Stomach smooth muscle (tissue), 2 donors: ENCODE results near the gene SND1.

ENCODE experiments used
- H3K27ac ChIP-seq: one replicate; pipeline ENCODE4 v1.7.0; 2013; ENCODE audit warnings: mild to moderate bottlenecking, low read length, inconsistent platforms
- H3K27me3 ChIP-seq, 2 donors: one replicate each; pipeline ENCODE4 v1.7.0; 2013; ENCODE audit warnings: low read length in 2 of 2; ENCODE audit not compliant: insufficient read depth in 2 of 2, control insufficient read depth in 1 of 2
- H3K36me3 ChIP-seq, 2 donors: one replicate each; pipeline ENCODE4 v1.7.0; 2013; ENCODE audit warnings: low read length in 2 of 2; ENCODE audit not compliant: control insufficient read depth in 2 of 2, insufficient read depth in 2 of 2
- H3K4me1 ChIP-seq: one replicate; pipeline ENCODE4 v1.7.0; 2013; ENCODE audit warnings: low read length; ENCODE audit not compliant: control insufficient read depth, insufficient read depth
- H3K4me3 ChIP-seq, 2 donors: one replicate each; pipeline ENCODE4 v1.7.0; 2013; ENCODE audit warnings: low read length in 2 of 2
- H3K9ac ChIP-seq, 2 donors: one replicate each; pipeline ENCODE4 v1.7.0; 2013; ENCODE audit warnings: low read length in 2 of 2, mild to moderate bottlenecking in 1 of 2
- H3K9me3 ChIP-seq, 2 donors: one replicate each; pipeline ENCODE4 v1.7.0; 2013; ENCODE audit warnings: low read length in 2 of 2; ENCODE audit not compliant: control insufficient read depth in 2 of 2
- donor health status: healthy.
- donor health status: Pancreatic carcinoma.

The SND1 gene

DNA sequence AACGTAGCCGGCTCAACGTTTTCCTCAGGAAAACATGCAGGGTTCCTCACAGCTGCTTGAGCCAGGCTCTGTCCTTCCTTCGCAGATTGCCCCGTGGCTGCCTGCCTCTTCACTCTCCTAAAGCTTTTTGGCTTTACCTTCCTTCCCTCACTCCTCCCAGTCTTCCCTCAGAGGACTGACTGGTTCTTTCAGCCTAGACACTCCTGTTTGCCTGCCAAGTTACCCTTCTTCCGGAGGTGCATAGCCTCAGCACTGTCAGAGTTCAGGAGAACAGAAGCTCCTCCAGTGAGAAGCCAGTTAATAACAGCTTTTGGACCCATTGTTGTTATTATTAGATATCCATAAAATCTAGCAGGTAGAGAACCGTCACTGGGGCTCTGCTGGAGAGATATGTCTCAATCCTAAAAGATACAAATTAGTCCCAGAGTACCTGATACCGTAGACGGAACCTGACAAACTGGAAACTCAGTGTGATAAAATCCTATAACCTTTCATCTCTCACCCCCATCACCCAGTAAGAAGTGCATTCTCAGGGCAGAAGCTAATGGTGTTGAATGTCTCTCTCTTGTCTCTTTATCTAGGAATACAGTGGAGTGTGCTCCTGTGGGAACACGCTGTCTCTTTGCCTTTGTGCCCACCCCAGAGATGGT is 79.6 kb downstream of the SND1 start:
- peaks cover 0 to 16% of the 10 kb centered on the region in 2 donors for H3K36me3 ChIP-seq
- no peak overlapping the region for H3K4me3 ChIP-seq
- H3K27ac ChIP-seq: no peak overlapping the region
- H3K9me3 ChIP-seq: no peaks in the 10 kb centered on the region
- H3K9ac ChIP-seq: no peak overlapping the region
- no peaks in the 10 kb centered on the region for H3K4me1 ChIP-seq
- no peaks in the 10 kb centered on the region for H3K27me3 ChIP-seq

DNA sequence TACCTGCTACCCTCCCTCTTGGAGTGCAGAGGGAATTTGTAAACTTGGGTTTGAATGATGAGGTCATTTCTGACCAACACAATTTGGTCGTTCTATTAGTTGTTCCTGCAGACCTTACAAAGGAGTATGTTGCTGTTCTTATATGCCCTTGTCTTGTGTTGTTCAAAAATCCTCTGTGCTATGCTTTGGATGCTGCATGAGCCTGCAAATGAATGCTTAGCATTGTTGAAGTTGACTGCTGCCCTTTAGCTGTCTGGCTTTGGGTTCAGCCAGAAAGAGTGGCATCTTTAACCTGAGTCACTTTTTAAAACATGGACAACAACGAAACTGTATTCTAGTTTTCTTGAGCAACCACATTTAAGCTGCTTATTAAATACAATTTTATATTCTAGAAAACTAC is 80.3 kb downstream of the SND1 start:
- H3K27ac ChIP-seq: no peak overlapping the region
- H3K36me3 ChIP-seq: peaks cover 0 to 16% of the 10 kb centered on the region in 2 donors
- no peak overlapping the region for H3K9ac ChIP-seq
- no peaks in the 10 kb centered on the region for H3K4me1 ChIP-seq
- no peaks in the 10 kb centered on the region for H3K9me3 ChIP-seq
- no peaks in the 10 kb centered on the region for H3K27me3 ChIP-seq
- no peak overlapping the region for H3K4me3 ChIP-seq

DNA sequence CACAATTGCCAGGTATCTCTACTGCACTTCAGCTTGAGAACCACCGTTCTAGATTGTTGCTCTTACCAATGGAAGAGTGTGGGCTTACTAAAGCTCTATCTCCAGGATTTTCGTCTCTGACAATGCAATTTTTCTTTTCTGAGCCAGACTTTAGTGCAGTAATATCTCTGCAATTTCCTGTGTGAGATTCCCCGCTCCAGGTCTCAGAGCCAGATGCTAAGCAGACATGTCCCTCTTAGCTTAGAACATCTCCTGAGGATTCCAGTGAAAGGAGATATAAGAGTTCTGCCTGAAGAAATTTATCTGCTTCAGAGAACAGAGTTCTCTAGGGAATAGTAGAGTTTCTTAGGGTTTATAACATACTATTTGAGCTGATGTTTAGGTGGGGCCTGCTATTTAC is 82.0 kb downstream of the SND1 start:
- Histone ChIP-seq H3K9me3 (no peaks in the 10 kb centered on the region), H3K9ac (no peak overlapping the region), H3K27ac (no peak overlapping the region), H3K27me3 (no peaks in the 10 kb centered on the region), H3K36me3 (peaks cover 0 to 14% of the 10 kb centered on the region in 2 donors), H3K4me1 (no peaks in the 10 kb centered on the region), H3K4me3 (no peak overlapping the region)

DNA sequence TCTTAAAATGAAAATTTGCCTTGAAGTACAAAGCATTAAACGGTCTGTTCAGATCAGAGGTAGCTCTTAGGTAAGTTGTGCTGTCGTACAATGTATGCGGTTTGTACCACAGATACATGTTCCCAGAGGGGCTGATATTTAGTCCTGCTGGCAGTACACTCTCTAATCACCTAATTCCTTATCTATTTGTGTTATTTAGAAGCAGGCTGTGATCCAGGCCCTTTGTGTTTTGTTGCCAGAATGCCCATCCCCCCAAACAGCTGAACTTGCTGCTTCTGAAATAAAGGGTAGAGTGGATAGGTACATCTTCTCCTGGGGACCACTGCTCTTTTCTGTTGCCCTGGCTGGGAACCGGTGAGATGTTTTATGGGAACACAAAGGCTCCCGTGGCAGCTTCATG is 84.5 kb downstream of the SND1 start:
- Histone ChIP-seq H3K4me1 (no peaks in the 10 kb centered on the region), H3K9ac (no peak overlapping the region), H3K9me3 (no peaks in the 10 kb centered on the region), H3K4me3 (no peak overlapping the region), H3K36me3 (peaks cover 0 to 8% of the 10 kb centered on the region in 2 donors), H3K27me3 (no peaks in the 10 kb centered on the region), H3K27ac (no peak overlapping the region)

DNA sequence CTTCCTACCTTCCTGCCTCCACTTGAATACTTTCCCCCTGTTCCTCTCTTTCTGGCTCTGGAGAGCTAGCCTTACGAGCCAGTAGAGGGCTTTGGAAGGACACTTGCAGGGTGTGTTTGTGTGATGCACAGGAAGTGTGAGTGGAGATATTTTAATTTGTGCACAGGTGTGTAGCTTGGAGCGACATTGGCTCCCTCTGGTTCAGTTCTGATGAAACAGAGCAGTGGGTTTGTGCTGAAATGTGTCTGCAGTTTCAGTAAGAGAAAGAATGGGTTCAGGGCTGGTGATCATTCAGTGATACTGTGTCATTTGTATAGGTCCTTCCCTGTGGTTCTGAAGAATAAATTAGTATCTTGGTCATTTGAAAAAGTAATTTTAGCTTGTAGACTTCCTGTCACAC is 86.9 kb downstream of the SND1 start:
- Histone ChIP-seq H3K36me3 (no peaks in the 10 kb centered on the region), H3K9me3 (no peaks in the 10 kb centered on the region), H3K4me3 (no peak overlapping the region), H3K27me3 (no peaks in the 10 kb centered on the region), H3K9ac (no peak overlapping the region), H3K4me1 (no peaks in the 10 kb centered on the region), H3K27ac (no peak overlapping the region)

DNA sequence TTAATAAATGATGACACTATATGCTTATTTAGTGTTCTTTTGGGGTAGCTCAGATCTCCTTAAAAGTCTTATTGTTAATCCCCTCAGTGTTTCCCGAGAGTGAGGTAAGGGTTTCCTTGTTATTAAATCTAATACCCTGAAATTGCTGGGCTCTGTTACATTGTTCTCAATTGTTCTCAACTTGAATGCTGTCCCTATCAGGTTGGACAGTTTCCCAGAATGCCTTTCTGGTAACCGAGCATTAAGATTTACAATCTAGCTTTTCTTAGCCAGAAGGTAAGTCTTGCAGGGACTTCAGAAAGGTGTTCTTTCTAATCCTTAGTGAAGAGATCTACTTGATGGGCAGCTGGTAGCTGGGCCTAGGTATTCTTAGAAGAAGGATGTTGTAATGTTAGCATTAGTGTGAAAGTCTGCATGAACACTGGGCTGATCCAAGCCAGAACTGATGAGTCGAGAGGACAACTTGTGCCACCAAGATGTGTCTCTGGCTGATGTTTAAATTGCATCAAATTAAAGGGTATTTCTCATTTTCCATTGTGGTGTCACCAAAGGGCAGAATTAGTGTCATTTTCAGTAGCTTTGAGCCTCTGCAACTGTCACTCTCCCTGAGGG is 89.9 kb downstream of the SND1 start:
- H3K4me3 ChIP-seq: no peak overlapping the region
- no peaks in the 10 kb centered on the region for H3K9me3 ChIP-seq
- H3K27me3 ChIP-seq: no peaks in the 10 kb centered on the region
- H3K36me3 ChIP-seq: no peaks in the 10 kb centered on the region
- no peaks in the 10 kb centered on the region for H3K4me1 ChIP-seq
- H3K27ac ChIP-seq: no peak overlapping the region
- H3K9ac ChIP-seq: no peak overlapping the region

DNA sequence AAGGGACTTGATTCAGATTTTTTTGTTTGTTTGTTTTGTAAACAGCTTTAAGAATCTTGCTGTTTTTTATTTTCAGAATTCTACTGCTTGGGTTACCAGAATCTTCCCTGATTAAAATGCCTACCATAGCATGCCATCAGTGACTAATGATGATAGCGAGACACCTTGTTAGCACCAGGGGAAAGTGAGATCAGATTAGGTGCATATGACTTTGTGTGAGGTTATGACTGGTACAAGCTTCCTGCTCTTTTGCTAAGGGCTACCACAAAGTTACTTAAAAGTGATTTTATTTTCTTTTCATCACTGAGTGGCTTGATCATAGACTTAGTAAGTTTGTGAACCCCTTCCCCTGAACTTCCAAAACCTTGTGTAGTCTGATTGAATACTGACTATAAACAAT is 93.5 kb downstream of the SND1 start:
- no peak overlapping the region for H3K27ac ChIP-seq
- H3K9ac ChIP-seq: no peak overlapping the region
- H3K27me3 ChIP-seq: no peaks in the 10 kb centered on the region
- no peaks in the 10 kb centered on the region for H3K4me1 ChIP-seq
- no peaks in the 10 kb centered on the region for H3K36me3 ChIP-seq
- no peaks in the 10 kb centered on the region for H3K9me3 ChIP-seq
- no peak overlapping the region for H3K4me3 ChIP-seq

DNA sequence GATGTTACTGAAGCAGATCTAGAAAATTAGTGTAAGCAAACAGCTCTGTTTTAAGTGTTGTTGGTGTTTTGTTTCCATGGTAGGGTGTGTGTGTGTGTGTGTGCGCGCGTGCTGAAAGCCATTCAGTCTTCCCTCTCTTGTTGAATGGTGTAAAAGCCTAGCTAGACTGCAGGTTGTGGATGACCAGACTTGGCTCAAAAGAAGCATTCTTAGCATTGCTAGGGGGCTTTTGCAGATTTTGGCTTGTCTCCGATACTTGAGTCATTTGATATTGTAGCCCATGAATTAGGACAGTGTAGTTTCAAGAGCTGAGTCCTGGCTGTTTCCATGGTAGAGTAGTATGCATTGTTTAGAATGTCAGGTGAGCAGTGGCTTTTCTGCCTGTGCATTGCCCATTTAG is 99.1 kb downstream of the SND1 start:
- H3K36me3 ChIP-seq: no peaks in the 10 kb centered on the region
- H3K9me3 ChIP-seq: no peaks in the 10 kb centered on the region
- no peak overlapping the region for H3K27ac ChIP-seq
- H3K27me3 ChIP-seq: no peaks in the 10 kb centered on the region
- H3K4me1 ChIP-seq: no peaks in the 10 kb centered on the region
- H3K9ac ChIP-seq: no peak overlapping the region
- H3K4me3 ChIP-seq: no peak overlapping the region

DNA sequence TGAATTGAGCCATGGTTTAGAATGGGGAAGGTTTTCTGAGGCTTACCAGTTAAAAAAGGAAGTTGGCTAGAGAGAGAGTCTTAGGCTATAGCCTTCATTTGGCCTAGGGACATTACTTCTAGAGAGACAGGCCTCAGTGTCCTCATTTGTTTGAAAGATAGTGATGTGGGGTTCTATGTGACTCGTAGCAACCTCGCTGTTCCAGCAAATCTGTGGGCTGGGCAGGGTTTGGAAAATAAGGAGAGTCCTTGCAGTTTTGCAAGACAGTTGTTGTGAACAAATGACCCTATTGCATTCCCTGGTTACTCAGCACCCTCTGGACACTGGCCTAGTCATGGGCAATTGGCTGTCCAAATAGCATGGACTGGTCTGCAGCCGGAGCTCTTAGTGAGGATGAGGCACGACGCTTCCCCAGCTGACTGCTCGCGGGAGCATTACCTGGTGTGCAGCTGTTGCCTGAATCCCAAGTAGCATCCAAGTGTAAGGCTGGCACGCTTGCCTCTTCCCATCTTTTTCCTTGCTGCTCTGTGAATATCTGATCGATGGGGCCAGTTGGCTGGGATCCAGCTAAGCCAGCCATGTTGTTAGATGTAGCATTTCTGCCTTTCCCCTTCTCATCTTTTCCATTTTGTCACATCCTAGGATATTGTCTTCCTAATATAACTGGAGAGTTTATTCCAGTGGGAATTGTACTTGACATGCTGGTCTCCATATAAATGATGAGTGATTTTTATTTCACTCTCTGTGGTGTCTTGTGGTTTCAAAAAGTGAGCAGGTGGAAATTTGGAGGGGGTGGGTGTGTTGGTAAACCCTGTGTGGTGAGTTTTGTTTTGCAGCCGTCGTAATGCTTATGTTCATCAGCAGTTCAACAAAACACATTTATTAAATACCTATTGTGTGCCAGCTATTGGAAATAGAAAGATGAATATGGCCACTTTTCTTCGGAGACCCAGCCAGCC is 99.8 kb downstream of the SND1 start:
- no peaks in the 10 kb centered on the region for H3K9me3 ChIP-seq
- no peak overlapping the region for H3K9ac ChIP-seq
- no peaks in the 10 kb centered on the region for H3K27me3 ChIP-seq
- no peaks in the 10 kb centered on the region for H3K4me1 ChIP-seq
- no peak overlapping the region for H3K27ac ChIP-seq
- H3K36me3 ChIP-seq: no peaks in the 10 kb centered on the region
- H3K4me3 ChIP-seq: no peak overlapping the region

DNA sequence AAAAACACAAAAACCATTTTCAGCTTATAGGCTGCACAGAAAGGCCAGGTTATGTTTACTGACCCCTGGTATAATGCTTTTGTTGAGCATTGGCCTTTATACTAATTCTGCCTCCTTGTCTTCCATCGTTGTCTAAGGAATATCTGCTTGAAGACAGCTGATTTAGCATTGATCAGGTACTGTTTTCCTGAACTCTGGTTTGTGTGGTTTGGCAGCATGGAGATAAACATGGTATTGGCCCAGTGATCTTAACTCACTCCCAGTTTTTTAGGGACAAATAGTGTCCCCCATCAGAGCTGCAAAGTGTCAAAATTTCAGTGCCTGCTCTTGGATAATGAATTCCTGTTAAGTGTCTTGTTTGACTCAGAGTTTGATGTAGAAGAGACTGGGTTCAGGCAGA is 100.8 kb downstream of the SND1 start:
- Histone ChIP-seq H3K27me3 (no peaks in the 10 kb centered on the region), H3K27ac (no peak overlapping the region), H3K9ac (no peak overlapping the region), H3K4me1 (no peaks in the 10 kb centered on the region), H3K36me3 (no peaks in the 10 kb centered on the region), H3K9me3 (no peaks in the 10 kb centered on the region), H3K4me3 (no peak overlapping the region)
